Measurements from ENCODE around the gene TMCC1. TPM values are rescaled to one million over a fixed set of nuclear protein-coding genes. Genes with fewer than 3 reads are reported as not detected.
A peak's percentile ranks its signal among the peaks of the same experiment; 100 is the strongest.

Gene TMCC1
- total and polyA plus RNA-seq, 4 donors: 10.2 to 60.0 (median 11.0) TPM

DNA sequence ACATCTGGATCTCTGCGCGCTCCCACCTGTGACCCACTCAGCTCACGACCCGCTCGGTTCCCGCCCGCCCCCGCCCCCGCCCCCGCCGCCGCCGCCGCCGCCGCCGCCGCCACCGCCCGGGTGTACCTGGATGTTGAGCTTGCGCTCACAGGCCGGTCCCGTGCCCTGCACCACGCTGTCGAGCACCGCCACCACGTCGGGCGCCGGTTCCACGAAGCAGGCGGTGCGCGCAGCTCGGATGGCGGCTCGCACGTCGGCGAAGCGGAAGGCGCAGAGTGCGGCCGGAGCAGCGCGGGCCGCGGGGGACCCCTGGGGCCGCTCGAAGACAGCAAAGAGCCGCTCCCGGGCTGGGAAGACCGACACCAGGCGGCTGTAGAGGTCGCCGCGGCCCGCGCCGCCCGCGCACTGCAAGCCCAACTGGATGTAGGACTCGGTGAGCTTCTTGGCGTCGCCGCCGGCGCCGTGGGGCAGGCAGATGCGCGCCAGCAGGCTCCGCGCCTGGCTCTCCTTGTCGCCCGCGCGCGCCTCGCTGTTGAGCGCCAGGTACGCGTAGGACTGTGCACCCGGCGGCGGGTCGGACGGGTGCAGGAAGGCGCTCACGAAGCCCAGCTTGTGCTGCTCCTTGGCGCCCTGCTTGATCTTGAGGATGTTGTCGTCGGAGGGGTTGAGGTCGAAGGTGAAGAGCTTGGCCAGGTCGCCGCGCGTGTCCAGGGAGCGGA, 288.1 kb downstream of the TMCC1 start (continued):
- TF ChIP-seq, protein P1, sequence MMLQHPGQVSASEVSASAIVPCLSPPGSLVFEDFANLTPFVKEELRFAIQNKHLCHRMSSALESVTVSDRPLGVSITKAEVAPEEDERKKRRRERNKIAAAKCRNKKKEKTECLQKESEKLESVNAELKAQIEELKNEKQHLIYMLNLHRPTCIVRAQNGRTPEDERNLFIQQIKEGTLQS (IDR thresholded peaks at IDR 0.05): no peak
- TF ChIP-seq YY1 (IDR thresholded peaks at IDR 0.05): no peak
- TF ChIP-seq, protein P2, sequence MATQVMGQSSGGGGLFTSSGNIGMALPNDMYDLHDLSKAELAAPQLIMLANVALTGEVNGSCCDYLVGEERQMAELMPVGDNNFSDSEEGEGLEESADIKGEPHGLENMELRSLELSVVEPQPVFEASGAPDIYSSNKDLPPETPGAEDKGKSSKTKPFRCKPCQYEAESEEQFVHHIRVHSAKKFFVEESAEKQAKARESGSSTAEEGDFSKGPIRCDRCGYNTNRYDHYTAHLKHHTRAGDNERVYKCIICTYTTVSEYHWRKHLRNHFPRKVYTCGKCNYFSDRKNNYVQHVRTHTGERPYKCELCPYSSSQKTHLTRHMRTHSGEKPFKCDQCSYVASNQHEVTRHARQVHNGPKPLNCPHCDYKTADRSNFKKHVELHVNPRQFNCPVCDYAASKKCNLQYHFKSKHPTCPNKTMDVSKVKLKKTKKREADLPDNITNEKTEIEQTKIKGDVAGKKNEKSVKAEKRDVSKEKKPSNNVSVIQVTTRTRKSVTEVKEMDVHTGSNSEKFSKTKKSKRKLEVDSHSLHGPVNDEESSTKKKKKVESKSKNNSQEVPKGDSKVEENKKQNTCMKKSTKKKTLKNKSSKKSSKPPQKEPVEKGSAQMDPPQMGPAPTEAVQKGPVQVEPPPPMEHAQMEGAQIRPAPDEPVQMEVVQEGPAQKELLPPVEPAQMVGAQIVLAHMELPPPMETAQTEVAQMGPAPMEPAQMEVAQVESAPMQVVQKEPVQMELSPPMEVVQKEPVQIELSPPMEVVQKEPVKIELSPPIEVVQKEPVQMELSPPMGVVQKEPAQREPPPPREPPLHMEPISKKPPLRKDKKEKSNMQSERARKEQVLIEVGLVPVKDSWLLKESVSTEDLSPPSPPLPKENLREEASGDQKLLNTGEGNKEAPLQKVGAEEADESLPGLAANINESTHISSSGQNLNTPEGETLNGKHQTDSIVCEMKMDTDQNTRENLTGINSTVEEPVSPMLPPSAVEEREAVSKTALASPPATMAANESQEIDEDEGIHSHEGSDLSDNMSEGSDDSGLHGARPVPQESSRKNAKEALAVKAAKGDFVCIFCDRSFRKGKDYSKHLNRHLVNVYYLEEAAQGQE (IDR thresholded peaks at IDR 0.05): no peak
- TF ChIP-seq, protein P3, sequence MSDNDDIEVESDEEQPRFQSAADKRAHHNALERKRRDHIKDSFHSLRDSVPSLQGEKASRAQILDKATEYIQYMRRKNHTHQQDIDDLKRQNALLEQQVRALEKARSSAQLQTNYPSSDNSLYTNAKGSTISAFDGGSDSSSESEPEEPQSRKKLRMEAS (IDR thresholded peaks at IDR 0.05): no peak
- TF ChIP-seq HNF4A (conservative IDR thresholded peaks at IDR 0.05): no peak
- no peak for TF ChIP-seq FOXA2 (IDR thresholded peaks at IDR 0.05)

DNA sequence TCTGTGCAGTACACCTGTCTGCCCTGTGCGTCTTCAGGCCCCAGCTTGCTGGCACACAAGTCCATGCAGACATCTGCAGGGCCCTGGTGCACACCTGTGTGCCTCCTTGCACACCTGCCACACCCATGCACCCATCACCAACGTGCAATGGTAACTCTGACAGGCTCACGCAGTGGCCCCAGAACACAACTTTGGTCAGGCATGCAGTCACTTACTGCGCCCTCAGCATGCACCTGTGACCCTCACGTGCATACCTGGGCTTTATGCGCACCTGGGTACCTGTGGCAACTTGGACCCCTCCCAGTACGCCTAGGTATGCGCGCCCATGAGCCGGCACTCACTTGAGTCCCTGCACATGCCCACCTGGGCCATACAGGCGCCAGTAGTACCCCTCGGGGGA, 288.7 kb downstream of the TMCC1 start:
- Histone ChIP-seq H3K36me3 (ENCODE audit: control insufficient read depth in 4 of 4, insufficient read depth in 3 of 4, low read depth in 1 of 4, low read length in 3 of 4) (no peaks in the 10 kb centered on the region), H3K9ac (ENCODE audit: low read depth in 1 of 2, low read length in 2 of 2) (no peak overlapping the region), H3K4me1 (ENCODE audit: control insufficient read depth in 4 of 4, insufficient read depth in 4 of 4, low read length in 3 of 4) (peaks cover 1 to 45% (median 16%) of the 10 kb centered on the region in 4 donors), H3K4me3 (ENCODE audit: low read depth in 1 of 3, low read length in 3 of 3) (peak overlapping the region; percentile 47 to 73 (median 63)), H3K9me3 (ENCODE audit: control insufficient read depth in 4 of 4, low read length in 3 of 4) (no peaks in the 10 kb centered on the region), H3K27me3 (ENCODE audit: control insufficient read depth in 4 of 4, insufficient read depth in 4 of 4, low read length in 3 of 4) (no peaks in the 10 kb centered on the region), H3K27ac (ENCODE audit: low read depth in 1 of 2, low read length in 2 of 2) (peak overlapping the region; percentile 31 to 36)
- DNase-seq (ENCODE audit: low spot score): no peak
- 51% methylated on average over 12 of the region's 12 CpGs for WGBS
- TF ChIP-seq TAF1 (conservative IDR thresholded peaks at IDR 0.05): no peak
- no peak for TF ChIP-seq GABPA (IDR thresholded peaks at IDR 0.05 in 1 of 2, conservative IDR thresholded peaks at IDR 0.05 in 1 of 2)
- TF ChIP-seq, protein P4, sequence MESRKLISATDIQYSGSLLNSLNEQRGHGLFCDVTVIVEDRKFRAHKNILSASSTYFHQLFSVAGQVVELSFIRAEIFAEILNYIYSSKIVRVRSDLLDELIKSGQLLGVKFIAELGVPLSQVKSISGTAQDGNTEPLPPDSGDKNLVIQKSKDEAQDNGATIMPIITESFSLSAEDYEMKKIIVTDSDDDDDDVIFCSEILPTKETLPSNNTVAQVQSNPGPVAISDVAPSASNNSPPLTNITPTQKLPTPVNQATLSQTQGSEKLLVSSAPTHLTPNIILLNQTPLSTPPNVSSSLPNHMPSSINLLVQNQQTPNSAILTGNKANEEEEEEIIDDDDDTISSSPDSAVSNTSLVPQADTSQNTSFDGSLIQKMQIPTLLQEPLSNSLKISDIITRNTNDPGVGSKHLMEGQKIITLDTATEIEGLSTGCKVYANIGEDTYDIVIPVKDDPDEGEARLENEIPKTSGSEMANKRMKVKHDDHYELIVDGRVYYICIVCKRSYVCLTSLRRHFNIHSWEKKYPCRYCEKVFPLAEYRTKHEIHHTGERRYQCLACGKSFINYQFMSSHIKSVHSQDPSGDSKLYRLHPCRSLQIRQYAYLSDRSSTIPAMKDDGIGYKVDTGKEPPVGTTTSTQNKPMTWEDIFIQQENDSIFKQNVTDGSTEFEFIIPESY (IDR thresholded peaks at IDR 0.05): no peak
- TF ChIP-seq NR2F2 (IDR thresholded peaks at IDR 0.05): no peak
- TF ChIP-seq, protein P5, sequence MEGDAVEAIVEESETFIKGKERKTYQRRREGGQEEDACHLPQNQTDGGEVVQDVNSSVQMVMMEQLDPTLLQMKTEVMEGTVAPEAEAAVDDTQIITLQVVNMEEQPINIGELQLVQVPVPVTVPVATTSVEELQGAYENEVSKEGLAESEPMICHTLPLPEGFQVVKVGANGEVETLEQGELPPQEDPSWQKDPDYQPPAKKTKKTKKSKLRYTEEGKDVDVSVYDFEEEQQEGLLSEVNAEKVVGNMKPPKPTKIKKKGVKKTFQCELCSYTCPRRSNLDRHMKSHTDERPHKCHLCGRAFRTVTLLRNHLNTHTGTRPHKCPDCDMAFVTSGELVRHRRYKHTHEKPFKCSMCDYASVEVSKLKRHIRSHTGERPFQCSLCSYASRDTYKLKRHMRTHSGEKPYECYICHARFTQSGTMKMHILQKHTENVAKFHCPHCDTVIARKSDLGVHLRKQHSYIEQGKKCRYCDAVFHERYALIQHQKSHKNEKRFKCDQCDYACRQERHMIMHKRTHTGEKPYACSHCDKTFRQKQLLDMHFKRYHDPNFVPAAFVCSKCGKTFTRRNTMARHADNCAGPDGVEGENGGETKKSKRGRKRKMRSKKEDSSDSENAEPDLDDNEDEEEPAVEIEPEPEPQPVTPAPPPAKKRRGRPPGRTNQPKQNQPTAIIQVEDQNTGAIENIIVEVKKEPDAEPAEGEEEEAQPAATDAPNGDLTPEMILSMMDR (IDR thresholded peaks at IDR 0.05; ENCODE audit: low read depth, low read length, missing input control): no peak
- no peak for TF ChIP-seq YY1 (IDR thresholded peaks at IDR 0.05)
- TF ChIP-seq HNF4G (IDR thresholded peaks at IDR 0.05): no peak
- no peak for TF ChIP-seq RXRA (IDR thresholded peaks at IDR 0.05)
- no peak for TF ChIP-seq JUND (IDR thresholded peaks at IDR 0.05)
- no peak for TF ChIP-seq SP1 (IDR thresholded peaks at IDR 0.05)
- no peak for TF ChIP-seq EGR1 (IDR thresholded peaks at IDR 0.05; ENCODE audit: low read depth in 2 of 2)
- TF ChIP-seq, protein P1 (IDR thresholded peaks at IDR 0.05): no peak

Data from liver (tissue), 9 donors.